HCT116 (cell line): Measurements from ENCODE around the gene CYB5R2. TPM values are rescaled to one million over a fixed set of nuclear protein-coding genes. Genes with fewer than 3 reads are reported as not detected.

Experiments
- ATAC-seq: fragments of 200-7000 bp; cut with Tn5 transposase; 2 replicates; pipeline ENCODE4 v1.9.1; 2020; ENCODE audit warnings: mild to moderate bottlenecking, moderate library complexity
- BruUV-seq: library from RNA; stranded (reverse); fragments of 400-500 nt; replicated peaks from 2 replicates; lab custom pipeline; 2021; lab: Mats Ljungman, UMichigan
- CTCF ChIA-PET: fragments of 300-600 bp; sonication (Branson Sonifier 250); formaldehyde crosslinking; loops from one replicate; lab custom pipeline; 2021; ENCODE audit warnings: antibody characterized with exemption; lab: Charles Lee
- POLR2A ChIA-PET: fragments of 300-600, 350-600 bp; sonication (Branson Sonifier 250); formaldehyde crosslinking; loops from one replicate; lab custom pipeline; 2021; ENCODE audit warnings: antibody characterized with exemption; lab: Charles Lee
- RAD21 ChIA-PET, 2 experiments: fragments of 300-600 bp; sonication (Branson Sonifier 250); formaldehyde crosslinking; loops; one replicate each; lab custom pipeline; 2023; ENCODE audit warnings: low total read pairs in 2 of 2; ENCODE audit not compliant: uncharacterized antibody in 2 of 2, unreplicated experiment in 2 of 2, low non-redundant PET in 1 of 2; lab: Charles Lee
- DNase-seq: peaks from one replicate; pipeline ENCODE4 v3.0.0-alpha.2; 2010; ENCODE audit warnings: low read depth, low spot score
- H2AFZ ChIP-seq: fragments of 200-600 bp; shearing (Covaris generic), sonication (generic); 2 replicates; pipeline ENCODE4 v1.6.1; 2017; ENCODE audit warnings: low read depth, mixed run types, mixed read lengths, antibody characterized with exemption, low read length; ENCODE audit not compliant: poor library complexity, severe bottlenecking
- H3K27ac ChIP-seq: 2 replicates; pipeline ENCODE4 v1.5.1; 2012; ENCODE audit warnings: low read depth, low read length
- H3K27me3 ChIP-seq: fragments of 200-600 bp; sonication (generic); 2 replicates; pipeline ENCODE4 v1.6.1; 2016; ENCODE audit warnings: mixed run types, low read length, mixed read lengths; ENCODE audit not compliant: insufficient read depth
- H3K36me3 ChIP-seq, 2 experiments: fragments of 200-500 bp in 1 of 2; fragments of 200-600 bp in 1 of 2; sonication (Bioruptor generic) in 1 of 2; sonication (generic) in 1 of 2; 2 replicates each; pipeline versions ENCODE4 v1.5.1 to v1.6.1; 2014 to 2016; ENCODE audit warnings: low read length in 2 of 2, inconsistent platforms in 1 of 2, mixed read lengths in 1 of 2, mixed run types in 1 of 2; ENCODE audit not compliant: insufficient read depth in 2 of 2, control insufficient read depth in 1 of 2
- H3K4me1 ChIP-seq, 2 experiments: fragments of 200-600 bp in 1 of 2; sonication (generic) in 1 of 2; 2 replicates each; pipeline versions ENCODE4 v1.5.1 to v1.6.1; 2012 to 2017; ENCODE audit warnings: low read length in 2 of 2, inconsistent platforms in 1 of 2, mild to moderate bottlenecking in 1 of 2, mixed read lengths in 1 of 2, mixed run types in 1 of 2, moderate library complexity in 1 of 2; ENCODE audit not compliant: insufficient read depth in 2 of 2, control insufficient read depth in 1 of 2
- H3K4me2 ChIP-seq: fragments of 200-600 bp; sonication (generic); 2 replicates; pipeline ENCODE4 v1.6.1; 2017; ENCODE audit warnings: mixed run types, low read length, mixed read lengths
- H3K4me3 ChIP-seq, 2 experiments: fragments of 200-600 bp in 1 of 2; sonication (generic) in 1 of 2; replicated peaks in 1 of 2; 2 replicates each; pipeline ENCODE4 v1.5.1; 2011 to 2016; ENCODE audit warnings: low read length in 2 of 2, control low read depth in 1 of 2, low read depth in 1 of 2, mild to moderate bottlenecking in 1 of 2, mixed read lengths in 1 of 2, mixed run types in 1 of 2
- H3K79me2 ChIP-seq: fragments of 200-600 bp; sonication (generic); 2 replicates; pipeline ENCODE4 v1.6.1; 2017; ENCODE audit warnings: mild to moderate bottlenecking, mixed run types, low read length, moderate library complexity, mixed read lengths; ENCODE audit not compliant: insufficient read depth
- H3K9ac ChIP-seq: fragments of 200-600 bp; sonication (generic); 2 replicates; pipeline ENCODE4 v1.6.1; 2016; ENCODE audit warnings: low read length, mixed read lengths
- H3K9me2 ChIP-seq: fragments of 200-600 bp; sonication (generic), shearing (Covaris generic); 2 replicates; pipeline ENCODE4 v1.6.1; 2017; ENCODE audit warnings: mixed run types, mild to moderate bottlenecking, moderate library complexity; ENCODE audit not compliant: insufficient read depth
- H3K9me3 ChIP-seq, 2 experiments: fragments of 200-500 bp in 1 of 2; fragments of 200-600 bp in 1 of 2; sonication (Bioruptor generic) in 1 of 2; sonication (generic) in 1 of 2; 2 replicates each; pipeline ENCODE4 v1.6.1; 2014 to 2017; ENCODE audit warnings: low read length in 2 of 2, mixed read lengths in 2 of 2, inconsistent platforms in 1 of 2, low read depth in 1 of 2, mild to moderate bottlenecking in 1 of 2, mixed run types in 1 of 2, moderate library complexity in 1 of 2; ENCODE audit not compliant: control insufficient read depth in 1 of 2, insufficient read depth in 1 of 2
- H4K20me1 ChIP-seq: fragments of 200-600 bp; sonication (generic), shearing (Covaris generic); 2 replicates; pipeline ENCODE4 v1.6.1; 2017; ENCODE audit warnings: mixed run types, mild to moderate bottlenecking, moderate library complexity; ENCODE audit not compliant: insufficient read depth
- ATF3 ChIP-seq: IDR thresholded peaks from 2 replicates; pipeline ENCODE4 v1.6.1; 2012
- CBX3 ChIP-seq: IDR thresholded peaks from 2 replicates; pipeline ENCODE4 v1.6.1; 2012; ENCODE audit warnings: low read depth
- EGR1 ChIP-seq: IDR thresholded peaks from 2 replicates; pipeline ENCODE4 v1.6.1; 2012; ENCODE audit warnings: low read depth
- EZH2phosphoT487 ChIP-seq: fragments of 200-600 bp; IDR thresholded peaks from 2 replicates; pipeline ENCODE4 v1.6.1; 2018; ENCODE audit warnings: antibody characterized with exemption, borderline replicate concordance
- JUND ChIP-seq: IDR thresholded peaks from 2 replicates; pipeline ENCODE4 v1.6.1; 2012
- POLR2A ChIP-seq: IDR thresholded peaks from 2 replicates; pipeline ENCODE4 v1.7.0; 2011; ENCODE audit warnings: borderline replicate concordance; ENCODE audit not compliant: insufficient read depth, insufficient read length; ENCODE audit errors: extremely low read depth
- REST ChIP-seq: IDR thresholded peaks from 2 replicates; pipeline ENCODE4 v1.6.1; 2012; ENCODE audit warnings: low read depth
- SP1 ChIP-seq: IDR thresholded peaks from 2 replicates; pipeline ENCODE4 v1.6.1; 2012; ENCODE audit warnings: low read depth
- SRF ChIP-seq: IDR thresholded peaks from 2 replicates; pipeline ENCODE4 v1.6.1; 2012; ENCODE audit warnings: low read depth
- TCF7L2 ChIP-seq: IDR thresholded peaks from 2 replicates; pipeline ENCODE4 v1.7.0; 2011; ENCODE audit warnings: borderline replicate concordance, inconsistent platforms; ENCODE audit not compliant: insufficient read depth, insufficient read length; ENCODE audit errors: extremely low read depth
- ZFX ChIP-seq: fragments of 450-650 bp; IDR thresholded peaks from 2 replicates; pipeline ENCODE4 v1.6.1; 2017
- ZNF274 ChIP-seq: fragments of 200-500 bp; sonication (Bioruptor generic); IDR thresholded peaks from 2 replicates; pipeline ENCODE4 v1.6.1; 2014; ENCODE audit warnings: mild to moderate bottlenecking, low read depth, low read length, inconsistent platforms
- intact Hi-C: fragments of 100-400 bp; cut with micrococcal nuclease; formaldehyde crosslinking; loops from 2 replicates; pipeline ENCODE4 v1.10.0; 2022
- total RNA-seq: library from RNA; stranded (reverse); gene quantifications from one replicate; pipeline ENCODE4 v1.2.1, GENCODE V29; 2021; ENCODE audit not compliant: unreplicated experiment

The CYB5R2 gene
- total RNA-seq, 1 experiment from 2014 or later, result 14.4 TPM

- intact Hi-C loops, result no loop called here
- no peak overlapping the region for H2AFZ ChIP-seq
- H3K27ac ChIP-seq, result no peak overlapping the region
- H3K27me3 ChIP-seq, result peaks cover 68% of the 10 kb centered on the region
- no peak overlapping the region for H3K4me2 ChIP-seq
- no peak overlapping the region for H3K4me3 ChIP-seq
- TF ChIP-seq JUND, result no peak
- TF ChIP-seq POLR2A, result no peak
- no peak for TF ChIP-seq REST
- no peak for TF ChIP-seq CBX3
- ATAC-seq (no peak), DNase-seq (no peak)
- ChIA-PET POLR2A (no interaction called here), CTCF (no interaction called here), RAD21 (no interaction called here)
- H3K79me2 ChIP-seq, result no peaks in the 10 kb centered on the region
- H3K36me3 ChIP-seq, result no peaks in the 10 kb centered on the region
- no peaks in the 10 kb centered on the region for H4K20me1 ChIP-seq
- H3K9me3 ChIP-seq, result no peaks in the 10 kb centered on the region
- no peak overlapping the region for H3K9ac ChIP-seq
- H3K4me1 ChIP-seq, result no peaks in the 10 kb centered on the region
- no peaks in the 10 kb centered on the region for H3K9me2 ChIP-seq
- BruUV-seq, result no TSS peak
Observed at GRCh38 chr11:7691759-7692350, 18.6 kb upstream of the CYB5R2 start.

- ChIA-PET RAD21 (no interaction called here), CTCF (interaction anchor here (0.8 to 1.2 kb wide), 2 partner anchors 119 to 593 kb away, joined by 3 to 6 read pairs; no protein-coding TSS in a partner anchor), POLR2A (no interaction called here)
- H3K4me1 ChIP-seq, result no peaks in the 10 kb centered on the region
- ATAC-seq (no peak), DNase-seq (no peak)
- H3K9me2 ChIP-seq, result no peaks in the 10 kb centered on the region
- no peak overlapping the region for H3K9ac ChIP-seq
- H3K4me2 ChIP-seq, result no peak overlapping the region
- no TSS peak for BruUV-seq
- no peaks in the 10 kb centered on the region for H3K36me3 ChIP-seq
- peaks cover 80% of the 10 kb centered on the region for H3K27me3 ChIP-seq
- H3K79me2 ChIP-seq, result no peaks in the 10 kb centered on the region
- no peak overlapping the region for H3K4me3 ChIP-seq
- no peak overlapping the region for H3K27ac ChIP-seq
- H2AFZ ChIP-seq, result no peak overlapping the region
- no peaks in the 10 kb centered on the region for H3K9me3 ChIP-seq
- intact Hi-C loops, result no loop called here
- no peaks in the 10 kb centered on the region for H4K20me1 ChIP-seq
- TF ChIP-seq ZFX (no peak), JUND (no peak), SP1 (no peak), REST (no peak), ATF3 (no peak), SRF (no peak), TCF7L2 (no peak), EGR1 (no peak), POLR2A (no peak), EZH2phosphoT487 (no peak), ZNF274 (no peak)
Observed at GRCh38 chr11:7690648-7691047, 17.3 kb upstream of the CYB5R2 start.
